GM23338 (cell line): ENCODE data around the gene PDCD4.

Experiments
- CREB1 ChIP-seq: fragments of 250-450 bp; sonication (Bioruptor Pico); IDR thresholded peaks from 2 replicates; pipeline ENCODE4 v1.5.0; 2020; ENCODE audit warnings: low read depth, mild to moderate bottlenecking, moderate library complexity
- EZH2 ChIP-seq: fragments of 200-600 bp; sonication (generic); IDR thresholded peaks from one replicate; pipeline ENCODE4 v1.8.0; 2017; ENCODE audit warnings: antibody characterized with exemption, mild to moderate bottlenecking, low read depth; ENCODE audit not compliant: unreplicated experiment
- JUNB ChIP-seq: IDR thresholded peaks from one replicate; pipeline ENCODE4 v1.6.1; 2016; ENCODE audit warnings: antibody characterized with exemption; ENCODE audit not compliant: unreplicated experiment
- NANOG ChIP-seq: IDR thresholded peaks from 2 replicates; pipeline ENCODE4 v1.6.1; 2016; ENCODE audit warnings: antibody characterized with exemption, borderline replicate concordance
- POLR2AphosphoS5 ChIP-seq: IDR thresholded peaks from 2 replicates; pipeline ENCODE4 v1.6.1; 2016; ENCODE audit warnings: antibody characterized with exemption, low read depth
- ZNF331 ChIP-seq: fragments of 250-450 bp; sonication (Bioruptor Pico); IDR thresholded peaks from 2 replicates; pipeline ENCODE4 v1.5.0; 2020; ENCODE audit warnings: low read depth, mild to moderate bottlenecking, moderate library complexity
- TF ChIP-seq, protein P1 (sequence below), 2 experiments: fragments of 200-600 bp in 1 of 2; sonication (generic) in 1 of 2; conservative IDR thresholded peaks; 2 replicates each; pipeline versions ENCODE4 v1.5.1 to v1.6.1; 2016 to 2017; ENCODE audit warnings: antibody characterized with exemption in 2 of 2, low read depth in 2 of 2, mild to moderate bottlenecking in 2 of 2, moderate library complexity in 1 of 2
- TF ChIP-seq, protein P2 (sequence below): IDR thresholded peaks from one replicate; pipeline ENCODE4 v1.6.1; 2018; ENCODE audit warnings: antibody characterized with exemption; ENCODE audit not compliant: unreplicated experiment

DNA sequence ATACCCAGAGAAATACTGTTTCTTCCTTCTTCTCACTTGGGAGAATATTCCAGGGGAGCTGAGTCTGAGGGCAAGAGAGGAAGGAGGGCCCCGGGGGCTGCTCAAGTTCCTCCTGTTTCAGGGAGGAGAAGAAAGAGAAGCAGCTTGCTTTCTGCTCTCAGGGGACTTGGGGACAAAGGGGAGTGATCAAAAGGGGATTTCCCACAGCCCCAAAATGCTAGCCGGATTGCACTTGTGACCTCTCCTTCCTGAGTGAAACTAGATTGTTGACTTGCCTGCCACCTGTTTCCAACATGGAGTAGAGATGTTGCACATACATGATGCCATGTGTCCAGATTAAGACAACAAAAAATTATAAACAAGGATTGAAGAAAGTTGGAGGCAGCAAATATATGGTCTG is 28.7 kb upstream of the PDCD4 start:
- TF ChIP-seq NANOG (no peak), POLR2AphosphoS5 (no peak), EZH2 (no peak), CREB1 (no peak), JUNB (no peak), ZNF331 (CRISPR knock-in tag) (no peak)
- TF ChIP-seq, protein P1, sequence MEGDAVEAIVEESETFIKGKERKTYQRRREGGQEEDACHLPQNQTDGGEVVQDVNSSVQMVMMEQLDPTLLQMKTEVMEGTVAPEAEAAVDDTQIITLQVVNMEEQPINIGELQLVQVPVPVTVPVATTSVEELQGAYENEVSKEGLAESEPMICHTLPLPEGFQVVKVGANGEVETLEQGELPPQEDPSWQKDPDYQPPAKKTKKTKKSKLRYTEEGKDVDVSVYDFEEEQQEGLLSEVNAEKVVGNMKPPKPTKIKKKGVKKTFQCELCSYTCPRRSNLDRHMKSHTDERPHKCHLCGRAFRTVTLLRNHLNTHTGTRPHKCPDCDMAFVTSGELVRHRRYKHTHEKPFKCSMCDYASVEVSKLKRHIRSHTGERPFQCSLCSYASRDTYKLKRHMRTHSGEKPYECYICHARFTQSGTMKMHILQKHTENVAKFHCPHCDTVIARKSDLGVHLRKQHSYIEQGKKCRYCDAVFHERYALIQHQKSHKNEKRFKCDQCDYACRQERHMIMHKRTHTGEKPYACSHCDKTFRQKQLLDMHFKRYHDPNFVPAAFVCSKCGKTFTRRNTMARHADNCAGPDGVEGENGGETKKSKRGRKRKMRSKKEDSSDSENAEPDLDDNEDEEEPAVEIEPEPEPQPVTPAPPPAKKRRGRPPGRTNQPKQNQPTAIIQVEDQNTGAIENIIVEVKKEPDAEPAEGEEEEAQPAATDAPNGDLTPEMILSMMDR (conservative IDR thresholded peaks at IDR 0.05; ENCODE audit: low read depth in 2 of 2), result no peak
- TF ChIP-seq, protein P2, sequence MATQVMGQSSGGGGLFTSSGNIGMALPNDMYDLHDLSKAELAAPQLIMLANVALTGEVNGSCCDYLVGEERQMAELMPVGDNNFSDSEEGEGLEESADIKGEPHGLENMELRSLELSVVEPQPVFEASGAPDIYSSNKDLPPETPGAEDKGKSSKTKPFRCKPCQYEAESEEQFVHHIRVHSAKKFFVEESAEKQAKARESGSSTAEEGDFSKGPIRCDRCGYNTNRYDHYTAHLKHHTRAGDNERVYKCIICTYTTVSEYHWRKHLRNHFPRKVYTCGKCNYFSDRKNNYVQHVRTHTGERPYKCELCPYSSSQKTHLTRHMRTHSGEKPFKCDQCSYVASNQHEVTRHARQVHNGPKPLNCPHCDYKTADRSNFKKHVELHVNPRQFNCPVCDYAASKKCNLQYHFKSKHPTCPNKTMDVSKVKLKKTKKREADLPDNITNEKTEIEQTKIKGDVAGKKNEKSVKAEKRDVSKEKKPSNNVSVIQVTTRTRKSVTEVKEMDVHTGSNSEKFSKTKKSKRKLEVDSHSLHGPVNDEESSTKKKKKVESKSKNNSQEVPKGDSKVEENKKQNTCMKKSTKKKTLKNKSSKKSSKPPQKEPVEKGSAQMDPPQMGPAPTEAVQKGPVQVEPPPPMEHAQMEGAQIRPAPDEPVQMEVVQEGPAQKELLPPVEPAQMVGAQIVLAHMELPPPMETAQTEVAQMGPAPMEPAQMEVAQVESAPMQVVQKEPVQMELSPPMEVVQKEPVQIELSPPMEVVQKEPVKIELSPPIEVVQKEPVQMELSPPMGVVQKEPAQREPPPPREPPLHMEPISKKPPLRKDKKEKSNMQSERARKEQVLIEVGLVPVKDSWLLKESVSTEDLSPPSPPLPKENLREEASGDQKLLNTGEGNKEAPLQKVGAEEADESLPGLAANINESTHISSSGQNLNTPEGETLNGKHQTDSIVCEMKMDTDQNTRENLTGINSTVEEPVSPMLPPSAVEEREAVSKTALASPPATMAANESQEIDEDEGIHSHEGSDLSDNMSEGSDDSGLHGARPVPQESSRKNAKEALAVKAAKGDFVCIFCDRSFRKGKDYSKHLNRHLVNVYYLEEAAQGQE, result no peak
